H7 (cell line): ENCODE results near the gene ID3. TPM values are rescaled to one million over a fixed set of nuclear protein-coding genes. Genes with fewer than 3 reads are reported as not detected.

Experiments
- DNase-seq: peaks from one replicate; pipeline ENCODE4 v3.0.0; 2012
- H3K27me3 ChIP-seq: 2 replicates; pipeline ENCODE4 v1.6.0; 2011; ENCODE audit warnings: mild to moderate bottlenecking, low read length; ENCODE audit not compliant: control insufficient read depth, insufficient read depth
- H3K36me3 ChIP-seq: replicated peaks from 2 replicates; pipeline ENCODE4 v1.5.1; 2011; ENCODE audit warnings: low read length; ENCODE audit not compliant: control insufficient read depth, insufficient read depth
- H3K4me3 ChIP-seq: 2 replicates; pipeline ENCODE4 v1.5.1; 2011; ENCODE audit warnings: low read depth, mild to moderate bottlenecking, control low read depth, low read length, moderate library complexity; ENCODE audit not compliant: insufficient read depth
- total RNA-seq: library from RNA; depleted of rRNA; stranded (reverse); fragments of >200 nt; shearing (Covaris generic); gene quantifications from 2 replicates; pipeline ENCODE4 v1.2.3, GENCODE V29; 2014

Gene ID3
- total RNA-seq, 1 experiment from 2014 or later = 160 TPM

DNA sequence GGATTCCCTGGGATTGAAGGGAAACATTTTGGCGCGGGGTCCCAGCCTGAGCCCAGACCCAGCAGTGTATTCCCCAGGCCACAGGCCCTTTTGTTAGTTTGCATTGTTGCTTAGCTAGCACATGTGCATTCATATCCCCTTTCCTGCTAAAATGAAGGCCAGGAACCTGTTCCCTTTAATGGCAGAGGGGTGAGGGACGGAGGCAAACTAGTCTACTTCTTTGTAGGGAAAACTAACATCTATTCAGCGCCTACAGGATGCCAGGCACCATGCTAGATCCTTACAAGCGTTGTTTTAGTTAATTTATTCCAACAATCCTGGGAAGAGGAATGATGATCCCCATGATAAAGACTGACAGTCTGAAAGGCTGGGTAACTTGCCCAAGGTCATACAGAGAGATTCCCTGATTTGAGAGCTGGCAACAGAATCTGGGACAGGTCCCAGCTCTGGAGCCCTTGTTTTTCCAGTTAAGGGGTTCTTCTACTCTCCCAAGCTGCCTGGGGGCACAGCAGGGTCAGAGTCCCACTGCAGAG lies 27.7 kb downstream of the ID3 start:
- H3K36me3 ChIP-seq = no peaks in the 10 kb centered on the region
- peak overlapping the region; percentile 37 for H3K4me3 ChIP-seq
- no peak for DNase-seq
- peaks cover 19% of the 10 kb centered on the region for H3K27me3 ChIP-seq

DNA sequence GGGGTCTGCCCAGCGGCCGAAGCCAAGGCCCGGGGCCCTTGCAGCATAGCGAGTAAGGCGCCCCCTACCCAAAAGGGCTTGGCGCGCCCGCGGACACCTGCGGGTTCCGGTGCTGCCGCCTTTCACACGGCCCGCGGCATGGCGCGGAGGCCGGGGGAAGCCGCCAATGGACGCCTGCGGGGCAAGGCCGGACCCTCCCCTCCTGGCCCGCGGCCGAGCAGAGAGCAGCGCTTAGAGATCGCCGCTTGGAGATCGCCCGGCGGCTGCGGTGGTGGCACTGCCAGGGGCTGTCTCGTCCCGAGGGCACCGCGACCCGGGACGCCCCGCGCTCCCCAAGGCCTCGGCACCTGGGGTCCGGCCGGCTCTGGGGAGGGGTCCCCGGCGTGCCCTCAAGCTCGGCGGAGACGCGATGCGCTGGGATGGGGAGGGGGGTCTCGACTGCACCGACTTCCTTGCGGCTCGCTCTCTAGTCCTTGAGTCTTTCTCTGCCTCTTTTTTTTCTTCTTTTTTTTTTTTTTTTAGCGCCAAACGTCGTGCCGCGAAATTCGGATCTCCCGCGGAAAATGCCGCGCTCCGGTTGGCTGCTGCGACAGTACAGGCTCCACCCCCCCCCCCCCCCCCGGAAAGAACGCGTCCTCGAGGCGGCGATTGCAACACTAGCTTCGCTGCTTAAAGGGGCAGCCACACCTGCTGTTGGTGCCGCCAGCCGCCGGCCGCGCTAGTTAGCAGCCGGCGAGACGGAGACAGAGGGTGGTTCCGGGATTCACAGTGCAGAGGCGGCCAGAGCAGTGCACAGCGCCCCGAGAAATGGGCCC lies 28.3 kb downstream of the ID3 start, which contains the start of gene E2F2:
Gene E2F2 (minus strand): TSS at position 487 of the 815 bp plus-strand sequence. CDS start 440 bp downstream, at position 47.
- Histone ChIP-seq H3K36me3 (no peaks in the 10 kb centered on the region), H3K27me3 (peaks cover 19% of the 10 kb centered on the region), H3K4me3 (peak within 1 kb of the TSS; percentile 78)
- peak; percentile 97 for DNase-seq

DNA sequence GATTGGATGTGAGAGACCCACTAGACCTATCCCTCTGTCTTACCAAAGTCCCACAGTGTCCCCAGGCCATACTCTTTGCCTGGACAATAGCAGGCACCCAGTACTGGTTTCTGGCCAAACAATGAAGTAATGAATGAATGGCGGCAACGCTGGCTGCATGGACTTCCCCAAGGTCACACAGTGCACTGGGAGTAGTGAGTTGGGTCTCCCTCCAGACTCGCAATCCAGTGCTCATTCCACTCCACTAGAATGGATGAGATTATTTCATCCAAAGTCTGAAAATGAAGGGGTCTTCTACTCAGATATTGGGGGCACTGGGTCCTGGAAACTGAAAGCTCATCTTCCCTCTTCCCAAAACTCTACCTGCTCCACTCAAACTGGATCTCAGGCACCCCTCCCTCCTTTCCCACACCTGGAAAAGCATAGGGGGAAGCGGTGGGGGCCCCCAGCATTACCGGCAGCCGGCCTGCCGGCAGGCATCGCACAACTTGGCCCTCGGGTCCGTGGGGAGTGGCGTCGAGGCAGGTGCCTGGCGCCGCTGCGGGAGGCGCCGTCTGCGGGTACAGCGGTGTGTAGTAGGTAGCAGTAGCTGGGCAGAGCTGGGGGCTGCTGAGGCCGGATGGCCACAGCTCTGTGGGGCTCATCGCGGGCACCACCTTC lies 29.1 kb downstream of the ID3 start:
- Histone ChIP-seq H3K4me3 (peak overlapping the region; percentile 78), H3K27me3 (peaks cover 19% of the 10 kb centered on the region), H3K36me3 (no peaks in the 10 kb centered on the region)
- no peak for DNase-seq

DNA sequence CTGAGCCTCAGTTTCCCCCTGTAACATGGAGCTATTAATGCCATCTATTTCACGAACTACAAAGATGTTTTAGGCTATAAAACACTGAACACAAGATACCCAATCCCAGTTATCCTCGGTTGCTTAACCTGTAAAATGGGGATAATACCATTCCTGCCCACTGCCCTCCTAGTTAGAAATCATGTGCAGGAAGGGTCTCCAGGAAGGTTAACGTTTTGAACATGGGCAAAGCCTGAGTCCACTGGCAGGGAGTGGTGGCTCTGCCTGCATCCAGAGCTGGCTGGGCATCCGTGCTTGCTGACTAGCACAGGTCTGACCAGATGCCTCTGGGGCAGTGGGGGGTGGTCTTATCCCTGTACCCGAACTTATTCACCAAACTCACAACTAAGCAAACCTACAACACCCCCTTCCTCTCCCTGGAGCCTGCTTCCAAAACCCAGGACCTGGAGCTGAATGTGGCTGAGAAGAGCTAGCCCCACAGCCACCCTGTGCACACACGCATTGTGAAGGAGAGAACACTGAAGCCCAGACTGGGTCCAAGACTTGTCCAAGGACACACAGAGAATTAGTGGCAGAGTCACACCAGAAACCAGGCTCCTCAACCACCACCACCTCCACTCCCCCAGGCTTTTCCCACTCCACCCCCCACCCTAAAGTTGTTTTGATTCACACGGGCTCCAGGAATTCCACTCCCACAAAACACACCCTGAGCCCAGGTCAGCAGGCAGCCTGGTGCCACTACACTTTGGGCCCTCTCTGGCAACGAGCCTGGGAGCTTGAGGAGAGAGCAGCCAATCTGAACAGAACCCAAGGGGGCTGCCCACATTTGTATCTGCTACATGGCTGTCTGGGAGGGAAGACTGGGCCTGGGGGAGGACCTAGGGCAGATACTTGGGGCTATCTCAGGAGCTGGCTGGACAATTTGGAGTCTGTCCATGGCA lies 29.9 kb downstream of the ID3 start:
- Histone ChIP-seq H3K27me3 (peaks cover 19% of the 10 kb centered on the region), H3K36me3 (no peaks in the 10 kb centered on the region), H3K4me3 (no peak overlapping the region; the same call in 1 of the 2 replicates)
- DNase-seq = no peak

DNA sequence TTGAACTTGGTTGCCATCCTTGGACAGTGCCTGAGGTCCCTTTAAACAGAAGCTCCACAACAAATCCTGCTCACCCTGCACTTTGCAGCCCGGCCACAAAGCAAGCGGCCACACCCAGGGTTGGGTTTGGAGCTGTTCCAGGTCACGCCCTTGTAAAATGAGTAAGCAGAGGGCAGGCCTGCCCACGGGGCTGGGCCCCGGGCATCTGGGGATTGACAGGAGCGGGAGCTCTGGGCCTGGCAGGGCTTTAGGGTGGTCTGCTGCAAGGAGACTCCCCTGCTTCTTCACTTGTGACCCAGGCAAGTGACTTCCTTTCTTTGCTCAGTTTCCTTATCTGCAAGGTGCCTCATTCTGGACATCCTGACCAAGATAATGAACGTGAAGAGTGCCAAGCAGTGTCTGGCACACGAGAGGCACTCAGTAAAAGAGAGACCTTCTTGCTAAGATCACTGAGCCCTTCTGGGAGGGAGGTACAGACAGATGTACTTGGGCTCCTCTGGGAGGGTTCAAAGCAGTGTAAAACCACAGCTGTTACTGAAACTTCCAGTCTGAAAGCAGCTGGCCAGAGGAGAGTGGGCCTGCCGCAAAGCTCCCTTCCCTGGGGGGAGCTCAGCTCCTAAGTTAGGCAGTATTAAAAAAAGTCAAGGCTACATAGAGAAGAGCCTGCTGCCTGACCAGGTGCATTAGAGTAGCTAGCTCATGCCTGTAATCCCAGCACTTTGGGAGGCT lies 30.9 kb downstream of the ID3 start:
- Histone ChIP-seq H3K36me3 (no peaks in the 10 kb centered on the region), H3K4me3 (no peak overlapping the region)
- no peak for DNase-seq

DNA sequence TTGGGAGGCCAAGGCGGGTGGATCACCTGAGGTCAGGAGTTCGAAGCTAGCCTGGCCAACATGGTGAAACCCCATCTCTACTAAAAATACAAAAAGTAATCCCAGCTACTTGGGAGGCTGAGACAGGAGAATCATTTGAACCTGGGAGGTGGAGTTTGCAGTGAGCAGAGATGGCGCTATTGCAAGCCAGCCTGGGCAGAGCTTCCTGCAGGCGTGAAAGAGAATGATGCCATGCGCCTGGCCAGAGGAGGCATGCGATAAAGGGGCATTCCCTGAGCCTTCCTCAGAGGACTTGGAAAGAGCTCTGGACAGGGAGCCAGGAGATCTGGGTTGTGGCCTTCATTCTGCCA lies 31.4 kb downstream of the ID3 start:
- H3K36me3 ChIP-seq = no peaks in the 10 kb centered on the region
- DNase-seq = no peak
- peaks cover 19% of the 10 kb centered on the region for H3K27me3 ChIP-seq
- H3K4me3 ChIP-seq = no peak overlapping the region

More for the DNA sequence above, 30.9 kb downstream of the ID3 start:
- peaks cover 19% of the 10 kb centered on the region for H3K27me3 ChIP-seq

DNA sequence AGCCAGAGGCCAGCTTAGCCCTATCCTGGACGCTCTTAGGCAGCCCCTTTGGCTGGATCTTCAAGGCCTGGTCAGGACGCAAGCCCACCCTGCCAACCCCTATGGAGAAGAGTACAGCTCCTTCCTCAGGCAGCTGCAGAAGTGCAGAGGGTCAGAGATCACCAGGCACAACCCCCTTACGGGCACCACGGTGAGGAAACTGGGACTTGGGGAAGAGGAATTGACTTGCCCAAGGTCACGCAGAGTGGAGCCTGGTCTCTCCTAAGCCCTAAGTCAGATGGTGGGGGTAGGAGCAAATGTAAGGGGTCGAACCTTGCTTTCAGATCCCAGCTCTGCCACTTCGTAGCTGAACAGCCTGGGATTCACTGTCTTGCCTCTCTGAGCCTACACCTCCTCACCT lies 31.9 kb downstream of the ID3 start:
- peaks cover 19% of the 10 kb centered on the region for H3K27me3 ChIP-seq
- H3K36me3 ChIP-seq = no peaks in the 10 kb centered on the region
- no peak overlapping the region for H3K4me3 ChIP-seq
- no peak for DNase-seq

DNA sequence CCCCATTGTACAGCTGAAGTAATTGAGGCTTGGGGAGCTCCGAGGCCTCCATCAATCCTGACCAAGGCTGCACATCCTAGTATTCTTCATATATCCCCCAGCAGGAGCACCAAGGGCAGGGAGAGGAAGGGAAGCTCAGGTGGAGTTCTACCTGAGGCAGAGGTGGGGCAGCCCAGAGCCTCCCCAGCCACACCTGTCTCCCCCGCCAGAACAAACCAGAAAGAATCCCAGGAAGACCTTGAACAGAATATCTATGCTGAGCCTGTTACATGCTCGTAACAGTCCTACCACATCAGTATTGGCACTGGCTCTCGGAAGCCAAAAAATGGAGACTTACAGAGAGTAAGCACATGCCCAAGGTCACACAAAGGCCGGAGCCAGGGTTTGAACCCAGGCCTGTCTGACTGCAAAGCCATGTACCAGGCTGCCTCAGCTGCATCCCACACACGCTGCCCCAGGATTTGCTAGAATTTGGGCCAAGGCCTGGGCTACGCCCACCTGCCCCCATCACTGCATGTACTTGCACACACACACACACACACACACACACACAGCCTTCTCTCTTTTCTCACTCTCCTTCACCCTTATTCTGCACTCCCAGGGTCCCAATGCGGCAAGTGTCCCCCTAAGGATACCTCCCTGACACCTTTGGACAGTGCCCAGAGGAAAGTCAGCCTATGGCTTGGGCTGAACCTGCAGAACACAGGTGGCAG lies 32.8 kb downstream of the ID3 start:
- no peak for DNase-seq
- H3K27me3 ChIP-seq = peaks cover 17% of the 10 kb centered on the region
- no peak overlapping the region for H3K4me3 ChIP-seq
- no peaks in the 10 kb centered on the region for H3K36me3 ChIP-seq

DNA sequence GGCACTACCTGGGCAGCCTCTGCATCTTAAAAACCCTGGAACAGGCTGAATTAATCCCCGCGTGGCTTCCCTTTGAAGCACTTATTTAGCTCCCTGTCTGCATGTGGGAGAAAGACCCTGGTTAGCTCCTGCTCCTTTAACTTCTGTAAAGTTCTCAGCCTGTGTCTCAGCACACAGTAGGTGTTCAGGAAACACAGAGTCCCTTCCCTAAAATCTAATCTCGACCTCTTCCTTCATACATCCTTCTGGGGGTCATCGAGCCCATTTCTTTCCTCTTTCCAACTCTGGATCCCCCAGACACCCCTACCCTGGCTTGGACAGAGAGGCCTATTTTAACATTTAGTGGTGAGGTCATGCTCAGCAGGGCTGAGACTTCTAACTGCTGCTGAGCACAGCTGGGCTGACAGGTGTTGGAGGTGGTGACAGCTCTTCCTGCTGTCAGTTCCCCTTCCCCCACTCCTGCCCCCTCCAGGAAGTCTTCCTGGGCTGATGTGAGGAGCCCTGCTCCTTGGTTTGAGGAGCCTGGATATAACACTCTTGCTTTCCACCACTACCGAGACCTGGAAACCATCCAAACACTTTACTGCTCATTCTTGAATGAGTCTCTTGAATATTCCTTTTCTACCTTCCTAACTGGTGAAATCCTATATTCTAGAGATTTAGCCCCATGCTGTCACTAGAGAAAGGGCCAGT lies 33.6 kb downstream of the ID3 start:
- H3K27me3 ChIP-seq = peaks cover 15% of the 10 kb centered on the region
- H3K36me3 ChIP-seq = no peaks in the 10 kb centered on the region
- no peak overlapping the region for H3K4me3 ChIP-seq
- DNase-seq = peak; percentile 37

DNA sequence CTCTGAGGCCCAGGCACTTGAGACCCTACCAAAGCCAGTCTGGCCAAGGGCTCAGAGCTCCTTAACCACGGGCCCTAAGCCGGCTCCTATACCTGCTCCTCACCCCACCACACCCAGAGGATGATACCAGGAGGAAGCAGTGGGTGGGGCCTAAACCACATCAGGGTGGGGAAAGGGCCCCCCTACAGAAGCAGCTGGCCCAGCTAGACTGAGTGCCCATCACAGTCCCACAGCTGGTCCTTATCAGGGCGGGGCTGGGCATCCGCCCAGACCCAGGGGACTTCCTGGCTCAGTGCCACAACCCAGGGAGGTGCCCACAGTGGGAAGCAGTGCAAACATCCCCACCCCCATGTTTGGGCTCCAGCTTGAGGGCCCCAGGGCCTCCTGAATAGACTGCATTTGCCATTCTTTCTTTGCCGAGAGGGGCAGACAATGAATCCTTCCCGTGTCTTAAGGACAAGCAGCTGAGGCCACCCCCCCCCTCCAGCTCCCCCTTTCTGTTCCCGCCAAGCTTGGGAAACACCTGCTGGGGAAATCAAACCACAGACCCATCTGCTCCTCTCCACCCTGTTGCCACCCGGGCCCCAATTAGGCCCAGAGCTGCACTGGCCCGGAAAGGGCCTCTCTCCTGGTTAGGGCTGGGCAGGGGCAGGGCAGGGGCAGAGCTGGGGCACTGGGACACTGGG lies 34.4 kb downstream of the ID3 start:
- Histone ChIP-seq H3K36me3 (no peaks in the 10 kb centered on the region), H3K4me3 (no peak overlapping the region), H3K27me3 (peaks cover 6% of the 10 kb centered on the region)
- peak; percentile 75 for DNase-seq

DNA sequence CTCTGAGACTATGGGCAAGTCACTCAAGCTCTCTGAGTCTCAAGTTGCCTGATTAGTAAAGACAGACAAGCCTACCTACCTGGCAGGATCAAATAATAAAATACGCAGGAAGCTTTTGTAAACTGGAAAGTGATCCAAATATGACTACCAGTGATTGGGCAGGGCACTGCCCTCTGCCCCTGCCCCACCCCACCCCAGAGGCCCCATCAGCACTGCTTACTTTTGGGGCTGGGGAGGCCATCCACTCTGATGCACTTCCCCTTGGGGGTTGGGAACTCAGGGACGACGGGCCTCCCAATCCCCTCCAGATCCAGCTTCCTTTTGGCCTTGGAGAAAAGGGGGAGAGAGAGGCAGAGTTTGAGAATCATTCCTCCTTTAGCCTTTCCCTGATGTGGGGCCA lies 35.1 kb downstream of the ID3 start:
- DNase-seq = no peak
- Histone ChIP-seq H3K4me3 (no peak overlapping the region), H3K27me3 (no peaks in the 10 kb centered on the region; the same call in 1 of the 2 replicates), H3K36me3 (no peaks in the 10 kb centered on the region)

DNA sequence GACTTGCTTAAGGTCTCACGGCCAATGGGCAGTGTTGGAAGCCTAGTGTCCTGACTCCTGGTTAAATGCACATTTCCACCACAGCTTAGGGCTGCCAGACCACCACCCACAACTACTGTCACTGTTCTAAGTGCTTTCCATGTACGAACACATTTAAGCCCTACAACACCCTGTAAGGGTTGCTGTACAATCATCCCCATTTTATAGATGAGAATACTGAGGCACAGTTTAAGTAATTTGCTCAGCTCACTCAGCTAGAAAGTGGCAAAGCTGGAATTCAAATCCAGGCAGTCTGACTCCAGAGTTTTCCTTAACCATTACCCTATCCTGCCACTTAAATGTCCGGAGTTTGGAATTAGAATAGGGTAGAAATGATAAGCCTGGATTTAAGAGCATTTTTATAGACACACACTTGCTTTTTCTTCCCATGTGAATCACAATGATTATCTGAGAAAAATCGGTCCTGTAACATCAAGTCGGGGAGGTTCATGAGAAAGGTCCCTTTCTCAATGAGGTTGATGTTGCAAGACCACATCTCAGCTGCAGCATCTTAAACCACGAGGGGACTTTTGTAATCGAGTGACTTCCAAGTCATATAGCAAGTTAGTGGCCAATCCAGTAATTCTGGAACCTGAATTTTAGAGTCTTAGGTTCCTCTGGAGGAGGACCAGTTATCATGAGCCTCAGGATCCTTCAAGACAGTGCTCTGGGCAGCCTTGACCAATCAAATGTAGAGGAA lies 36.9 kb downstream of the ID3 start:
- no peaks in the 10 kb centered on the region; the same call in 1 of the 2 replicates for H3K36me3 ChIP-seq
- DNase-seq = no peak
- H3K27me3 ChIP-seq = no peaks in the 10 kb centered on the region
- H3K4me3 ChIP-seq = no peak overlapping the region
